ENCODE results near the gene TMEM259.
"Not testable (repeated sequence)": the region's sequence is repeated elsewhere in the genome, so short reads cannot be mapped to it uniquely, and the experiment has no call there.

The TMEM259 gene

DNA sequence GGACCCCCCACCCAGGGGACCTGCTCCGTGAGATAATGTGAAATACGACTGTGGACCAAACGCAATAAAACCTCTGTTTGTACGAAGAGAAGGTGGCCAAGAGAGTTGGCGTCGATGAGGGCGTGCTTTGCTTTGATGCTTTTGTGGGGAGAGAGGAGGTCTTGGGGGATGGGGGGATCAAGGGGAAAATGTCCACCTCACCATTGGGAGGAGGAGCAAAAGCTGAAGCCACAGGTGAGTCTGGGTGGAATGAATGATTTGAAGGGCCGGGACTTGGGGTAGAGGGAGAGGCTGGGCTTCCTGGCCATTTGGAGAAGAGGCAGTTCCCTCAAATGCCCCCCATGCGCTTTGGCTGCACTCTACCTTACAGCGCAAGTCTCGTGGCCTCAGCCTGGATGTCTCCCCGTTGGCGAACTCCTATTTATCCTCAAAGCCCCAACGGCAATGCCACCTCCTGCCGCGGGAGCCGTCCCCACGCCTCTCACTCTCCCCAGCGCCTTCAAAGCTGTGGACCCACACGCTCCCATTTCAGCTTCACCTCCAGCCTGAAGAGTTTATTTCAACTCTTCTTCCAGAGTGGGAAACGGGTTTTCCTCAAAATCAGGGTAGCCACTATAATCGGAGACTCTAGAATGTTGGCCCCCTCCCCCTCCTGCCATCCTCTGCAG lies 18.2 kb upstream of the TMEM259 start:
- DNase-seq: no peak

GRCh38 chr19:1037621-1038064 lies 16.7 kb upstream of the TMEM259 start:
- DNase-seq: no peak

DNA sequence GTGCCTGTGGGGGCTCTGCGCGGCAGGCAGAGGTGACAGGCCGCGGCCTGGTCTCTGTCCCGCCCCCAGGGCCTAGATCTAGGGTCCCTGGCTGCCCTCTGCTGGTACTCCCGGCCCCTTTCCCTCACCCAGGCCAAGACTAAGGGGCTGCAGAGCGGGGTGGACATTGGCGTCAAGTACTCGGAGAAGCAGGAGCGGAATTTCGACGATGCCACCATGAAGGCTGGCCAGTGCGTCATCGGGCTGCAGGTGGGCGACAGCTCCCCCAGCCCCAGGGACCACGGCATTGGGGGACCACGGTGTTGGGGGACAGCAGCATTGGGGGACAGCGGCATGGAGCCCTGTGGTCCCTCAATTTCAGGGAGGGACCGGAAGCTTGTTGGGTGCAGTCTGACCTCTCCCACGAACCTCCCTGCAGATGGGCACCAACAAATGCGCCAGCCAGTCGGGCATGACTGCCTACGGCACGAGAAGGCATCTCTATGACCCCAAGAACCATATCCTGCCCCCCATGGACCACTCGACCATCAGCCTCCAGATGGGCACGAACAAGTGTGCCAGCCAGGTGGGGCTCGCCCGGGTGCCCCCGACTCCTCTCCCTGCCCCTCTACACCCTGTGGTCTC lies 15.2 kb upstream of the TMEM259 start:
- no peak for DNase-seq

GRCh38 chr19:1032264-1032867 lies 11.4 kb upstream of the TMEM259 start:
- no peak for DNase-seq

- peak; percentile 49 for DNase-seq
Measured at GRCh38 chr19:1028062-1028926, 7.4 kb upstream of the TMEM259 start.

- DNase-seq: no peak
Measured at GRCh38 chr19:1027650-1028061, 6.7 kb upstream of the TMEM259 start.

- DNase-seq: peak; percentile 41
Measured at GRCh38 chr19:1026783-1027649, 6.1 kb upstream of the TMEM259 start.

- DNase-seq: peak; percentile 69
Measured at GRCh38 chr19:1025960-1026782, 5.2 kb upstream of the TMEM259 start, which contains the start of gene CNN2. Gene CNN2 (plus strand): TSS chr19:1026608. CDS start chr19:1026662, 54 bp downstream.

DNA sequence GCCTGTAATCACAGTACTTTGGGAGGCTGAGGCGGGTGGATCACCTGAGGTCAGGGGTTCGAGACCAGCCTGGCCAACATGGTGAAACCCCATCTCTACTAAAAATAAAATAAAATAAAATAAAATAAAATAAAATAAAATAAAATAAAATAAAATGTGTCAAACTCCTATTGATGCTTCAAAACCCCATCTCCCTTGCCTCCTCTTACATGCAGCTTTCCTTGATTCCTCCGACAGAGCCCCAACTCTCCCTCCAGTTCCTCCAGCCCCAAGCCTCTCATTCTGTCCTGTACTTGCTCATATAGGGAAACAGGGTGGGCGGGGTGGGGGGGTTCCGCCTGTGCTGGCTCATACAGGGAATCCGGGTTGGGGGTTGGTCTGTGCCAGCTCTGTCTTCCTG lies 4.2 kb upstream of the TMEM259 start:
- DNase-seq: not testable (repeated sequence)

- DNase-seq: not testable (repeated sequence)
Measured at GRCh38 chr19:1023883-1024188, 2.9 kb upstream of the TMEM259 start.

DNA sequence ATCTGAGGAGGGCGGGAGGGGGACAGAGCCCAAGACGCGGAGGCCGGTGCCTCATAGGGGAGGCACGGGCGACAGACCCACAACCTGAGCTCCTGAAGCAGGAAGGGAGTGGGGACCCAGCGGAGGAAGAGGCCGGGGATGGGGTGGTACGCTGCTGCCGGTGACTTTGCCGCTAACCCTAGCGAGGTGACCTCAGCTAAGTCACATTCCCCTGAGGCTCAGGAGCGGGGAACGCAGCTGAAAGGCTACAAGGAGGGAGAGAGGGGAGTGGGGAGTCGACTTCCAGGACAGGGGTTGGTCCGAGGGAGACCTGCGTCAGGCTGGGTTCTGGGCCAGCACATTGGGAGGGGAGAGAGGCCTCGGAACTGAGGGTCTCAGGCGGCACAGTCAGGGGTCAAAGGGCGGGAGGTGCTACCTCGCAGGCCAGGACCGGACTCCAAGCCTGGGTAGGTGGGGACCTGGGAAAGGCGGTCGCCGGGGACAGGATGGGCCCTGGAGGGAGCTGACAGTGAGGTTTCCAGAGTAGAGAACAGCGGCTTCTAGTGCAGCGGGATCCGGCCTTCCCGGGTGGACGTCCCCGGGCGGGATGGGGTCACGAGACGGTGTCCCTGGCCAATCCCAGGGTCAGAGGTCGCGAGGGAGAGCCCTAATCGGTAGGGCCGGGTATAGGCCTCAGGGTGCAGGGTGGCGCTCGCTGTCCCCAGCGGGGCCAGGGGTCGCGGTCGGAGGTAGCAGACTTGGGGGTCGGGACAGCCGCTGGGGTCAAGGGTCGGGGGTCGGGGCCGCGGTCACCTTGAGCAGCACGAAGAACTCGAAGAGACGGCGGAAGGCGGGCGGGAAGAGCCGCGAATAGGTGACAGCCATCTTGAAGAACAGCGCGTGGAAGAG lies 699 bp downstream of the TMEM259 start:
- no peak for DNase-seq

DNA sequence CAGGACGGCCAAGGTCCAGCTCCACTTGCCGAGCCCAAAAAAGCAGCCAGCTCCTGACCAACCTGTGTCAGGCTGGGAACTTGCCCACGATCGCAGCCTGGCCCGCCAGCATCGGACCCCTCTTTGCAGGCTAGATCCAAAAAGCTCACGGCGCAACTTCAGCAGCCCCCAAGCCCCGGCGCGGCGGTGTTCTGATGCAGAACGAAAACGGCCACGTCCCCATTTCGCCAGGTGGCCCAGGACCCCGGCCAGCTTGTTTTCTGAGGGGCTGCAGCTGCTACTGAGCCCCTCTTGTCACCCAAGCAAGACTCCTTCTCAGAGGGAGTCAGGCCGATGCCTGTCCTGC lies 1.3 kb downstream of the TMEM259 start:
- no peak for DNase-seq

DNA sequence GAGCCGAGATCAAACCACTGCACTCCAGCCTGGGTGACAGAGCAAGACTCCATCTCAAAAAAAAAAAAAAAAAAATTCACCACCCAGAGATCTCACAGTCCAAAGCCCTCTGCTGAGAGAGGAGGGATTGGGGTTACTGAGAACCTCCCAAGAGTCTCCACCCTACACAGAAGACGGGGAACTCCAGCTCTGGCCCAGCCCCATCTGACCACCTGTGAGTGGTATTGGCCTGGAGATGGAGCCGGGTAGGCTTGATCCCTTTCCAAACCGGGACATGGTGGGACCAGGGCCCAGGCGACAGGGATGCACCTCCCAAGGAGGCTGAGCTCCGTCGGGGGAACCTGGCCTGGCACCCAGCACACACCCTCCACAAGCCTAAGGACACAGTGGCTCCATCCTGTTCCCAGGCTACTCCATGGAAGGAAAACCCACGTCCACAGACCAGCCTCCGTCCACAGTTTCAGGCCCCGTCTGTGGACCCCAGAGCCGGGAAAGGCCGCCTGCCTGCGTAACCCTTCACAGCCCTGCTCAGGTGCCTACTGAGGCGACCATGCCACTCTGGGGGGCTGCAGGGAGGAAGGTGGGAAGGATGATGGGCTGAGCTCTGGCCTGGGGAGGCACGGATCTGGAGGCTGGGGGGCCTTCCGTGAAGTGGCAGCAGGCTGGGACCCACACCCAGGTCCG lies 1.8 kb downstream of the TMEM259 start:
- no peak for DNase-seq

- DNase-seq: no peak
Measured at GRCh38 chr19:1018393-1018792, 2.5 kb downstream of the TMEM259 start.

GRCh38 chr19:1017906-1018305 lies 3.0 kb downstream of the TMEM259 start:
- no peak for DNase-seq

GRCh38 chr19:1017115-1017905 lies 3.6 kb downstream of the TMEM259 start:
- no peak for DNase-seq

DNA sequence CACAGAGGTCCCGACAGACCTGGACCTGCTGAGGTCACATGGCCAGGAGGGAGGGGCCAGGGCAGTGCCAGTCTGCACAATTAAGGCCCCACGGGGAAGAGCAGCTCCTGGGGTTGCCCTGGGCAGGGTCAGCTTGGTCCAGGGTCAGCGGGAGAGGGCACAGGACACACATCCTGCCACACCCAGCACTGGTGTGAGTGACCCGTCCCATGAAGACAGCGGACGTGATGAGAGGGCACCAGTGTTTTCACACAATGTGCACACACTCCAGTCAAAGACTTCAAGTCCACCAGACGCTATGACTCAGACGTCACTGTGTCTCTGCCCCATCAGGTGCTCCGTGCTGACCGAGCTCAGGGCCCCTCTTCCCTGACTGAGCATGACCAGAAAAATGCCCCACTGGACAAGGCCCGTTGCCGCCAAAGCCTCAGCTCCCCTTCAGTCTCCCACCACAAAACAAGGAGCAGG lies 4.2 kb downstream of the TMEM259 start:
- no peak for DNase-seq

DNA sequence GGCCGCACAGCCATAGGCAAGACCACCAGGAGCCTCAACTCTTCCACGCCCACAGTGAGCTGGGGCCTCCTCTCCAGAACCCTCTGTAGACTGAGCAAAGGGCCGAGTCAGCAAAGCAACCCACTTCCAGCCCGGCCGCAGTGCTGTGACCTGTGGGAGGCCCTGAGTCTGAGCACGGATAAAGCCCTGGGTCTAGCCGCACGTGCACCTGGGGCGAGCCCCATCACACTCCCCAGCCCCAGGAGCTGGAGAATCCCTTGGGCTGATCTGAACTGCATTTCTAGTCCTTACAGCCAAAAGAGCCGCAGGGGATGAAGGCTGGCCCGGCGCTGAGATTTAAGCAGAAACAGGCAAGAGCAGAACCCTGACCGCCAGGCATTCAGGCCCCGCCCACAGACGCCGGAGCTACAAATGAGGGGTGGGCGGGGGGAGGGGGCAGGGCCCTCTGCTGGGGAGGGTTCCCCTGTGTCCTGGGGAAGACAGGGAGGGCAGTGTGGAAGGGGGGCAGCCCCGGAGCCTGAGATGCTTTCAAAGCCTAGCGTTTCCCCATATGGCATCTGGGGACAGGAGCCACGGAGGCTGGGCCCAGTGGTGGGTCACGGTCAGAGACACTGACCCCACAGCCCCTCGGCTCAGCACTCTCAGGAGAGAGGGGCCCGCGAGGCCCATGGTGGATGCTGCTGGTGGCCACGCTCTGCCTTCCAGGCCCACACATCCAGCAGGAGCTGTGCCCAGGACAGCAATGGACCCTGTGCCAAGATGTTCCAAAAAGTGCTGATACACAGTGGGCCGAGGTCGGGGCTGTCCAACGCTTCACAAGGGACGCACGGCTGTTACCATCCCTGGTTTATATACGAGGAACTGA lies 4.9 kb downstream of the TMEM259 start:
- DNase-seq: no peak

Data from activated naive CD4-positive, alpha-beta T cell treated with anti-CD3 and anti-CD28 coated beads, Interleukin-2, amount 50 U/mL, for 16 hours (primary cell).